ENCODE results near the gene ADAMTS16.

DNA sequence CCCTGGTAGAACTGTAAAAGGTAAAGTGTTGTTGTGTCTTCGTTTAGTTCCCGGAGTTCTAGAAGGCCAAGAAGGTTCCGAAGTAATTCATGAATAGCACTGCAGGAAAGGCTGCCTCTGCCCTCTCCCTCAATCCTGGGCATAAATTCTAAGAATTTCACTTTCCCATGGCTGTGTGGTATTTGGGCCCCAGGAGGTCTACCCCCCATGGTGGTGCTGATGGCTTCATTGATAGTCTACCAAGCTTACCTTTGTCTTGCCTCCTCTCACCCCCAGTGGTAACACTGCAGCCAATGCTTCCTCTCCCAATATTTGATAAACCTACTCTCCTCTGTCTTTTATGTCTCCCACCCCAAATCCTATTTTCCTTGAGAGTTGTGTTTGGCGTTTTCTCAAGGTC lies 39.5 kb downstream of the ADAMTS16 start:
- no peak for TF ChIP-seq POLR2AphosphoS5 (IDR thresholded peaks at IDR 0.05)
- TF ChIP-seq, protein P1, sequence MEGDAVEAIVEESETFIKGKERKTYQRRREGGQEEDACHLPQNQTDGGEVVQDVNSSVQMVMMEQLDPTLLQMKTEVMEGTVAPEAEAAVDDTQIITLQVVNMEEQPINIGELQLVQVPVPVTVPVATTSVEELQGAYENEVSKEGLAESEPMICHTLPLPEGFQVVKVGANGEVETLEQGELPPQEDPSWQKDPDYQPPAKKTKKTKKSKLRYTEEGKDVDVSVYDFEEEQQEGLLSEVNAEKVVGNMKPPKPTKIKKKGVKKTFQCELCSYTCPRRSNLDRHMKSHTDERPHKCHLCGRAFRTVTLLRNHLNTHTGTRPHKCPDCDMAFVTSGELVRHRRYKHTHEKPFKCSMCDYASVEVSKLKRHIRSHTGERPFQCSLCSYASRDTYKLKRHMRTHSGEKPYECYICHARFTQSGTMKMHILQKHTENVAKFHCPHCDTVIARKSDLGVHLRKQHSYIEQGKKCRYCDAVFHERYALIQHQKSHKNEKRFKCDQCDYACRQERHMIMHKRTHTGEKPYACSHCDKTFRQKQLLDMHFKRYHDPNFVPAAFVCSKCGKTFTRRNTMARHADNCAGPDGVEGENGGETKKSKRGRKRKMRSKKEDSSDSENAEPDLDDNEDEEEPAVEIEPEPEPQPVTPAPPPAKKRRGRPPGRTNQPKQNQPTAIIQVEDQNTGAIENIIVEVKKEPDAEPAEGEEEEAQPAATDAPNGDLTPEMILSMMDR (IDR thresholded peaks at IDR 0.05 in 8 of 11, conservative IDR thresholded peaks at IDR 0.05 in 3 of 11): no peak
